B cell (primary cell): ENCODE results near the gene ZBTB17. TPM values are rescaled to one million over a fixed set of nuclear protein-coding genes. Genes with fewer than 3 reads are reported as not detected.

ENCODE experiments used
- ATAC-seq: fragments of 200-7000 bp; cut with Tn5 transposase; one replicate; pipeline ENCODE4 v1.10.0; 2021; ENCODE audit warnings: low read depth, mild to moderate bottlenecking, moderate number of reproducible peaks, moderate library complexity
- CTCF ChIA-PET: fragments of 350-600 bp; sonication (Branson Sonifier 250); formaldehyde crosslinking; loops from one replicate; lab custom pipeline; 2021; ENCODE audit warnings: antibody characterized with exemption, inconsistent platforms; lab: Charles Lee
- POLR2A ChIA-PET: fragments of 350-600 bp; sonication (Branson Sonifier 250); formaldehyde crosslinking; loops from one replicate; lab custom pipeline; 2021; ENCODE audit warnings: antibody characterized with exemption; lab: Charles Lee
- DNase-seq: peaks from one replicate; pipeline ENCODE4 v3.0.0; 2013
- H2AFZ ChIP-seq: 2 replicates; pipeline ENCODE4 v1.6.1; 2012; ENCODE audit warnings: mild to moderate bottlenecking, low read depth, low read length; ENCODE audit not compliant: insufficient read depth, poor library complexity, severe bottlenecking
- H3K27ac ChIP-seq, 2 donors: 1 replicate in 1 of 2; 2 replicates in 1 of 2; pipeline ENCODE4 v1.5.1; 2012 to 2013; ENCODE audit warnings: low read length in 2 of 2, mild to moderate bottlenecking in 2 of 2, moderate library complexity in 1 of 2
- H3K27me3 ChIP-seq, 4 experiments: fragments of 200-600 bp in 1 of 4; sonication (generic) in 1 of 4; replicated peaks in 1 of 4; 1 replicate in 2 of 4; 2 replicates in 2 of 4; pipeline versions ENCODE4 v1.6.1 to v1.7.0; 2013 to 2016; ENCODE audit warnings: low read length in 3 of 4, mild to moderate bottlenecking in 2 of 4, mixed read lengths in 1 of 4, moderate library complexity in 1 of 4; ENCODE audit not compliant: insufficient read depth in 4 of 4, control insufficient read depth in 3 of 4; ENCODE audit errors: control extremely low read depth in 1 of 4
- H3K36me3 ChIP-seq, 2 experiments: replicated peaks in 1 of 2; 1 replicate in 1 of 2; 2 replicates in 1 of 2; pipeline versions ENCODE4 v1.6.1 to v1.7.1; 2013; ENCODE audit warnings: low read length in 1 of 2; ENCODE audit not compliant: insufficient read depth in 2 of 2, control insufficient read depth in 1 of 2; ENCODE audit errors: control extremely low read depth in 1 of 2, extremely low read depth in 1 of 2
- H3K4me1 ChIP-seq, 2 donors: fragments of 200-600 bp in 1 of 2; sonication (generic) in 1 of 2; 1 replicate in 1 of 2; 2 replicates in 1 of 2; pipeline versions ENCODE4 v1.5.1 to v1.6.1; 2013 to 2017; ENCODE audit warnings: low read length in 2 of 2; ENCODE audit not compliant: control insufficient read depth in 2 of 2, insufficient read depth in 2 of 2
- H3K4me2 ChIP-seq: replicated peaks from 2 replicates; pipeline ENCODE3; 2012; ENCODE audit warnings: mild to moderate bottlenecking, low read depth, low read length; ENCODE audit not compliant: poor library complexity, severe bottlenecking
- H3K4me3 ChIP-seq, 5 experiments: fragments of 200-600 bp in 1 of 5; sonication (generic) in 1 of 5; 1 replicate in 3 of 5; 2 replicates in 2 of 5; pipeline versions ENCODE4 v1.5.1 to v1.7.0; 2011 to 2016; ENCODE audit warnings: low read length in 4 of 5, mild to moderate bottlenecking in 4 of 5, low read depth in 2 of 5, control low read depth in 1 of 5, moderate library complexity in 1 of 5; ENCODE audit not compliant: insufficient read depth in 1 of 5; ENCODE audit errors: control extremely low read depth in 1 of 5, extremely low read depth in 1 of 5
- H3K79me2 ChIP-seq: fragments of 200-600 bp; sonication (generic); one replicate; pipeline ENCODE4 v1.6.0; 2016; ENCODE audit warnings: low read length; ENCODE audit not compliant: control insufficient read depth, insufficient read depth
- H3K9ac ChIP-seq: fragments of 200-600 bp; sonication (generic); 2 replicates; pipeline ENCODE4 v1.6.1; 2017; ENCODE audit warnings: mild to moderate bottlenecking, low read length, moderate library complexity
- H3K9me3 ChIP-seq, 3 donors: one replicate each; pipeline versions ENCODE4 v1.6.1 to v1.7.1; 2013; ENCODE audit warnings: low read length in 2 of 3; ENCODE audit not compliant: control insufficient read depth in 2 of 3, insufficient read depth in 1 of 3; ENCODE audit errors: control extremely low read depth in 1 of 3
- H4K20me1 ChIP-seq: 2 replicates; pipeline ENCODE4 v1.6.0; 2012; ENCODE audit warnings: mild to moderate bottlenecking, low read length; ENCODE audit not compliant: insufficient read depth, control insufficient read depth, poor library complexity, severe bottlenecking
- H3K27ac Mint-ChIP-seq: one replicate; pipeline ENCODE4 v1.8.0; 2021; ENCODE audit warnings: mixed read lengths
- H3K27me3 Mint-ChIP-seq: one replicate; pipeline ENCODE4 v1.8.0; 2021; ENCODE audit warnings: mixed read lengths
- H3K4me1 Mint-ChIP-seq: one replicate; pipeline ENCODE4 v1.8.0; 2021; ENCODE audit warnings: mixed read lengths
- H3K4me3 Mint-ChIP-seq: one replicate; pipeline ENCODE4 v1.8.0; 2021; ENCODE audit warnings: mixed read lengths
- H3K9me3 Mint-ChIP-seq: one replicate; pipeline ENCODE4 v1.8.0; 2022; ENCODE audit warnings: mixed read lengths; ENCODE audit not compliant: insufficient read depth
- CTCF ChIP-seq: fragments of 200-600 bp; IDR thresholded peaks from one replicate; pipeline ENCODE4 v1.8.0; 2022; ENCODE audit warnings: antibody characterized with exemption, mild to moderate bottlenecking
- EZH2 ChIP-seq: IDR thresholded peaks from 2 replicates; pipeline ENCODE4 v1.6.1; 2012; ENCODE audit warnings: borderline replicate concordance, low read depth, mild to moderate bottlenecking, moderate library complexity, low read length; ENCODE audit not compliant: insufficient read depth, poor library complexity, severe bottlenecking
- WGBS: methylation state at CpG from one replicate; pipeline ENCODE4 v1.1.5; 2013; ENCODE audit warnings: missing lambda C conversion rate; ENCODE audit not compliant: insufficient coverage; 5-methylcytosine and 5-hydroxymethylcytosine counted together
- intact Hi-C: fragments of 100-400 bp; cut with micrococcal nuclease; formaldehyde crosslinking; loops from one replicate; pipeline ENCODE4 v1.10.0; 2022
- polyA plus RNA-seq: library from polyadenylated mRNA; depleted of rRNA; stranded (reverse); fragments of >200 nt; gene quantifications from 2 replicates; pipeline ENCODE4 v1.2.3, GENCODE V29; 2012
- total RNA-seq, 2 donors: library from RNA; stranded (reverse); fragments of 120-200 nt in 1 of 2; gene quantifications; 1 replicate in 1 of 2; 2 replicates in 1 of 2; pipeline versions ENCODE4 v1.2.3 to v1.2.4, GENCODE V29; 2013 to 2022

The ZBTB17 gene
- total and polyA plus RNA-seq, 2 donors (not counting 1 experiment from before 2014, with no cell fraction given) = 94.1 to 157 TPM

- 17% methylated on average over 1 of the region's 7 CpGs for WGBS
- Histone ChIP-seq H3K9ac (peak overlapping the region; percentile 50), H3K27me3 (no peaks in the 10 kb centered on the region), H4K20me1 (no peaks in the 10 kb centered on the region), H3K9me3 (peaks cover 0 to 4% (median 0%) of the 10 kb centered on the region in 3 donors), H3K4me1 (peaks cover 56 to 66% of the 10 kb centered on the region in 2 donors), H3K27ac (peak overlapping the region; percentile 86 to 88), H3K79me2 (peaks cover 67% of the 10 kb centered on the region), H3K4me3 (peak overlapping the region in 3 of 5 experiments; percentile 5 to 31 (median 24)), H2AFZ (no peak overlapping the region), H3K36me3 (peaks cover 0 to 16% of the 10 kb centered on the region in 2 experiments), H3K4me2 (peak overlapping the region; percentile 72)
- H3K27ac Mint-ChIP-seq = peak overlapping the region; percentile 97
- no peaks in the 10 kb centered on the region for H3K9me3 Mint-ChIP-seq
- CTCF ChIA-PET = interaction anchor here (1.0 to 3.2 kb wide), 4 partner anchors 16 to 150 kb away, joined by 3 to 14 read pairs (median 6); no protein-coding TSS in a partner anchor
- TF ChIP-seq EZH2 (no peak), CTCF (no peak)
- POLR2A ChIA-PET = interaction anchor here (1.0 to 1.7 kb wide), 4 partner anchors 11 to 131 kb away, joined by 3 to 6 read pairs (median 4); partner anchors contain the start of genes SPEN and ZBTB17
- ATAC-seq (peak; percentile 26), DNase-seq (peak; percentile 68)
- H3K4me3 Mint-ChIP-seq = peak overlapping the region; percentile 74
- intact Hi-C loops = loop anchor here (1.0 to 5.0 kb wide), 2 partner anchors 44 to 283 kb away; partner anchors contain the start of gene PLEKHM2
- peaks cover 71% of the 10 kb centered on the region for H3K4me1 Mint-ChIP-seq
- no peaks in the 10 kb centered on the region for H3K27me3 Mint-ChIP-seq
Observed at GRCh38 chr1:15965228-15965767, 10.6 kb downstream of the ZBTB17 start.
